Keratinocyte (primary cell): ENCODE measurements around the gene TTK.

ENCODE experiments used
- EZH2 ChIP-seq: IDR thresholded peaks from one replicate; pipeline ENCODE4 v1.6.1; 2012; ENCODE audit warnings: inconsistent platforms, mild to moderate bottlenecking, low read length, moderate library complexity
- TF ChIP-seq, protein P1 (sequence below), 3 experiments: IDR thresholded peaks in 1 of 3; conservative IDR thresholded peaks in 1 of 3; optimal IDR thresholded peaks in 1 of 3; 2 replicates in 2 of 3; 3 replicates in 1 of 3; pipeline versions ENCODE3 to v1.5.1; 2011; ENCODE audit warnings: low read length in 3 of 3, mild to moderate bottlenecking in 3 of 3, moderate library complexity in 2 of 3, control low read depth in 1 of 3, inconsistent platforms in 1 of 3; ENCODE audit not compliant: insufficient read depth in 2 of 3; ENCODE audit errors: extremely low read depth in 1 of 3

DNA sequence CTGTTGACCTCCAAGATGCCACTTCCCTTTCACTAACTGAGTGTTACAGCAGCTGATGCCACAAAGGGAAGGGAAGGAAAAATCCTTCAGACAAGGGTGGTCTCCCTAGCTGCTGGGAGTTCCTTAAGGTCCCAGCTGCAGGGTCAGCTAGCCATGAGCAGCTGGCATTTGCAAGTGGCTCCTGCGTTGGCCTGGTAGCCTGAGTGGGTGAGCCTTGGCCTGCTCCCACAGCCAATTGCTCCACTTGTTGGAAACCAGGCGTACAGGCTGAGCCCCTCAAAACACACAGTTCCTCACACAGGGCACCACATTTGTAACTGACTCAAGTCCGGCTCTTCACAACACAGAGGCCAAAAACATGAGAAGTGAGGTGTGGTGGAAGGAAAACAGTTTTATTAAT, 16.7 kb downstream of the TTK start:
- TF ChIP-seq, protein P1, sequence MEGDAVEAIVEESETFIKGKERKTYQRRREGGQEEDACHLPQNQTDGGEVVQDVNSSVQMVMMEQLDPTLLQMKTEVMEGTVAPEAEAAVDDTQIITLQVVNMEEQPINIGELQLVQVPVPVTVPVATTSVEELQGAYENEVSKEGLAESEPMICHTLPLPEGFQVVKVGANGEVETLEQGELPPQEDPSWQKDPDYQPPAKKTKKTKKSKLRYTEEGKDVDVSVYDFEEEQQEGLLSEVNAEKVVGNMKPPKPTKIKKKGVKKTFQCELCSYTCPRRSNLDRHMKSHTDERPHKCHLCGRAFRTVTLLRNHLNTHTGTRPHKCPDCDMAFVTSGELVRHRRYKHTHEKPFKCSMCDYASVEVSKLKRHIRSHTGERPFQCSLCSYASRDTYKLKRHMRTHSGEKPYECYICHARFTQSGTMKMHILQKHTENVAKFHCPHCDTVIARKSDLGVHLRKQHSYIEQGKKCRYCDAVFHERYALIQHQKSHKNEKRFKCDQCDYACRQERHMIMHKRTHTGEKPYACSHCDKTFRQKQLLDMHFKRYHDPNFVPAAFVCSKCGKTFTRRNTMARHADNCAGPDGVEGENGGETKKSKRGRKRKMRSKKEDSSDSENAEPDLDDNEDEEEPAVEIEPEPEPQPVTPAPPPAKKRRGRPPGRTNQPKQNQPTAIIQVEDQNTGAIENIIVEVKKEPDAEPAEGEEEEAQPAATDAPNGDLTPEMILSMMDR (optimal IDR thresholded peaks at IDR 0.05 in 1 of 3, IDR thresholded peaks at IDR 0.05 in 1 of 3, conservative IDR thresholded peaks at IDR 0.05 in 1 of 3; ENCODE audit: extremely low read depth in 1 of 3, insufficient read depth in 2 of 3, low read length in 3 of 3) = no peak
- no peak for TF ChIP-seq EZH2
